HG03558 (cell line): ENCODE data around the gene DENND5B.
"Not testable (repeated sequence)": the region's sequence is repeated elsewhere in the genome, so short reads cannot be mapped to it uniquely, and the experiment has no call there.

Experiments
- ATAC-seq: cut with Tn5 transposase; IDR thresholded peaks from one replicate; pipeline ENCODE4 v1.9.1; 2021; ENCODE audit warnings: moderate number of reproducible peaks; ENCODE audit not compliant: unreplicated experiment; ENCODE audit errors: extremely low read depth

The DENND5B gene

GRCh38 chr12:31393004-31393550 is 197.9 kb downstream of the DENND5B start:
- ATAC-seq: no peak

GRCh38 chr12:31390991-31391390 is 199.9 kb downstream of the DENND5B start:
- ATAC-seq: no peak

- no peak for ATAC-seq
These were observed 202.2 kb downstream of the DENND5B start for GRCh38 chr12:31388713-31389112.

- no peak for ATAC-seq
These were observed 203.5 kb downstream of the DENND5B start for GRCh38 chr12:31387466-31387865.

- ATAC-seq: no peak
These were observed 203.9 kb downstream of the DENND5B start for GRCh38 chr12:31387011-31387410.

GRCh38 chr12:31386364-31386777 is 204.6 kb downstream of the DENND5B start:
- no peak for ATAC-seq

GRCh38 chr12:31377210-31377609 is 213.7 kb downstream of the DENND5B start:
- not testable (repeated sequence) for ATAC-seq

- not testable (repeated sequence) for ATAC-seq
These were observed 215.5 kb downstream of the DENND5B start for GRCh38 chr12:31375422-31375821.

- no peak for ATAC-seq
These were observed 219.7 kb downstream of the DENND5B start for GRCh38 chr12:31371256-31371620.

- ATAC-seq: no peak
These were observed 220.2 kb downstream of the DENND5B start for GRCh38 chr12:31370531-31371255.

- ATAC-seq: no peak
These were observed 221.0 kb downstream of the DENND5B start for GRCh38 chr12:31369712-31370521.

GRCh38 chr12:31368666-31369361 is 222.1 kb downstream of the DENND5B start:
- no peak for ATAC-seq

- no peak for ATAC-seq
These were observed 224.8 kb downstream of the DENND5B start for GRCh38 chr12:31366104-31366621.

- ATAC-seq: no peak
These were observed 227.1 kb downstream of the DENND5B start for GRCh38 chr12:31363831-31364230.

GRCh38 chr12:31363416-31363809 is 227.5 kb downstream of the DENND5B start:
- ATAC-seq: peak; percentile 16

- peak; percentile 72 for ATAC-seq
These were observed 228.0 kb downstream of the DENND5B start for GRCh38 chr12:31362759-31363415.

- no peak for ATAC-seq
These were observed 228.7 kb downstream of the DENND5B start for GRCh38 chr12:31362115-31362758.

- ATAC-seq: no peak
These were observed 229.2 kb downstream of the DENND5B start for GRCh38 chr12:31361730-31362114.

GRCh38 chr12:31355747-31356107 is 235.2 kb downstream of the DENND5B start:
- no peak for ATAC-seq
